K562 (cell line): ENCODE results near the gene COL25A1. TPM values are rescaled to one million over a fixed set of nuclear protein-coding genes. Genes with fewer than 3 reads are reported as not detected.

Source experiments
- E2F6 ChIP-seq, 2 experiments: IDR thresholded peaks; 2 replicates each; pipeline ENCODE4 v1.6.1; 2011; ENCODE audit warnings: borderline replicate concordance in 1 of 2, control low read depth in 1 of 2, low read depth in 1 of 2, low read length in 1 of 2, mild to moderate bottlenecking in 1 of 2, mixed read lengths in 1 of 2, moderate library complexity in 1 of 2; ENCODE audit not compliant: insufficient read depth in 1 of 2, insufficient read length in 1 of 2, poor library complexity in 1 of 2, severe bottlenecking in 1 of 2; ENCODE audit errors: extremely low read depth in 1 of 2
- MNT ChIP-seq, 2 experiments: fragments of 450-650 bp; conservative IDR thresholded peaks; 2 replicates each; pipeline ENCODE4 v1.6.1; 2017; ENCODE audit warnings: mild to moderate bottlenecking in 2 of 2, moderate library complexity in 2 of 2
- MTA2 ChIP-seq: fragments of 450-650 bp; IDR thresholded peaks from 2 replicates; pipeline ENCODE4 v1.6.1; 2016; ENCODE audit warnings: low read depth
- PKNOX1 ChIP-seq: fragments of 450-650 bp; IDR thresholded peaks from 2 replicates; pipeline ENCODE4 v1.6.1; 2016
- RBFOX2 ChIP-seq: fragments of 200-400 bp; formaldehyde crosslinking; IDR thresholded peaks from 2 replicates; pipeline ENCODE4 v1.6.1; 2017; ENCODE audit warnings: low read depth, mild to moderate bottlenecking, low read length, moderate library complexity
- TRIM28 ChIP-seq: fragments of 450-650 bp; IDR thresholded peaks from 2 replicates; pipeline ENCODE4 v1.6.1; 2017
- U2AF1 ChIP-seq: fragments of 200-400 bp; formaldehyde crosslinking; optimal IDR thresholded peaks from 2 replicates; pipeline ENCODE3; 2017; ENCODE audit warnings: mild to moderate bottlenecking, low read depth, low read length, moderate library complexity
- ZNF695 ChIP-seq: fragments of 450-650 bp; formaldehyde crosslinking; IDR thresholded peaks from 2 replicates; pipeline ENCODE4 v1.4.0; 2020; ENCODE audit warnings: mild to moderate bottlenecking, moderate library complexity
- polyA plus RNA-seq, 8 experiments: library from polyadenylated mRNA; depleted of rRNA in 4 of 8; stranded (reverse) in 5 of 8; unstranded in 3 of 8; fragments of >200 nt; fragmentation: Nextera tagmentation in 2 of 8; fragmentation: Illumina TruSeq in 1 of 8; extraction: Ambion mirVana in 2 of 8; extraction: Trizol in 1 of 8; gene quantifications; 2 replicates each; pipeline versions ENCODE4 v1.2.1 to v1.2.3, GENCODE V29; 2011 to 2014; ENCODE audit warnings: inconsistent platforms in 1 of 8, missing spikeins in 1 of 8
- total RNA-seq, 7 experiments: library from RNA; depleted of rRNA in 6 of 7; stranded (reverse); fragments of >200 nt in 6 of 7; fragmentation: Illumina TruSeq in 2 of 7; extraction: Trizol in 2 of 7; gene quantifications; 2 replicates each; pipeline versions ENCODE4 v1.2.1 to v1.2.3, GENCODE V29; 2011 to 2021; ENCODE audit warnings: low replicate concordance in 1 of 7
- TF ChIP-seq, protein P1 (sequence below): fragments of 450-650 bp; conservative IDR thresholded peaks from 2 replicates; pipeline ENCODE4 v1.6.1; 2016; ENCODE audit warnings: missing genetic modification characterization, low read depth, mild to moderate bottlenecking, missing compliant biosample characterization, moderate library complexity

COL25A1 gene
- total and polyA plus RNA-seq, 9 of the 15 experiments (the other 6 are each of a cell fraction or from before 2014, with no cell fraction given): 0.03 to 0.62 (median 0.27) TPM

DNA sequence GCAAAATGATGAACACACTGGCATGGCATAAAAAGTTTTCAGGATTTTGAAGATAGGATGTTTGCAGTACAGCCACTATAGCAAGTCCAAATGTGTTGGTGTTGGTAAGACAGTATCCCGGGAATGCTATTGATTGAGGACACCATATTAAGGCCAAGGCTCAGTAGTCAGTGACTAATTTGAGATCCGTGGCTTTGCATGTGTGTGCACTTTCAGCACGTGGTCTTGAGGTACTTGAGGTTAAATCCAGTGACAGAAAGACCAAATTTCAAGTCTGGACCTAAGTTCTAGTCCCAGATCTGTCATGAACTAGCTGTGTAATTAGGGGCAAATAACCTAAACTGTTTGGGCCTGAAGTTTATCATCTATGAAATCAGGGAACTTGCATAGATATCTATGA, 463.1 kb downstream of the COL25A1 start (continued):
- TF ChIP-seq MNT (conservative IDR thresholded peaks at IDR 0.05): no peak
- no peak for TF ChIP-seq RBFOX2
- no peak for TF ChIP-seq PKNOX1
- TF ChIP-seq, protein P1, sequence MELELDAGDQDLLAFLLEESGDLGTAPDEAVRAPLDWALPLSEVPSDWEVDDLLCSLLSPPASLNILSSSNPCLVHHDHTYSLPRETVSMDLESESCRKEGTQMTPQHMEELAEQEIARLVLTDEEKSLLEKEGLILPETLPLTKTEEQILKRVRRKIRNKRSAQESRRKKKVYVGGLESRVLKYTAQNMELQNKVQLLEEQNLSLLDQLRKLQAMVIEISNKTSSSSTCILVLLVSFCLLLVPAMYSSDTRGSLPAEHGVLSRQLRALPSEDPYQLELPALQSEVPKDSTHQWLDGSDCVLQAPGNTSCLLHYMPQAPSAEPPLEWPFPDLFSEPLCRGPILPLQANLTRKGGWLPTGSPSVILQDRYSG (tag): no peak
- TF ChIP-seq TRIM28: no peak
- TF ChIP-seq E2F6 (IDR thresholded peaks at IDR 0.05; ENCODE audit: borderline replicate concordance in 1 of 2, extremely low read depth in 1 of 2, insufficient read depth in 1 of 2, insufficient read length in 1 of 2, low read depth in 1 of 2, low read length in 1 of 2, poor library complexity in 1 of 2, severe bottlenecking in 1 of 2): no peak
- TF ChIP-seq MTA2: no peak
- no peak for TF ChIP-seq ZNF695 (CRISPR knock-in tag)
- TF ChIP-seq U2AF1: no peak
